ENCODE results near the gene ESF1.
"Not testable (repeated sequence)": the region's sequence is repeated elsewhere in the genome, so short reads cannot be mapped to it uniquely, and the experiment has no call there.

- not testable (repeated sequence) for TF ChIP-seq CTCF (IDR thresholded peaks at IDR 0.05); EZH2 (IDR thresholded peaks at IDR 0.05; ENCODE audit: borderline replicate concordance, insufficient read depth, low read depth, low read length, poor library complexity, severe bottlenecking)
These were observed 24.2 kb downstream of the ESF1 start for GRCh38 chr20:13760451-13760946.
